PC-9 (cell line): Measurements from ENCODE around the gene AP1G1.
"Not testable (repeated sequence)": the region's sequence is repeated elsewhere in the genome, so short reads cannot be mapped to it uniquely, and the experiment has no call there.

Source experiments
- CTCF ChIP-seq: fragments of 200-600 bp; sonication (generic); conservative IDR thresholded peaks from 2 replicates; pipeline ENCODE4 v1.6.1; 2017; ENCODE audit warnings: mixed run types, antibody characterized with exemption, mild to moderate bottlenecking, moderate library complexity
- EZH2 ChIP-seq: fragments of 200-600 bp; sonication (generic); IDR thresholded peaks from 2 replicates; pipeline ENCODE4 v1.8.0; 2017; ENCODE audit warnings: antibody characterized with exemption, low read depth

GRCh38 chr16:71684280-71684679 is 124.4 kb downstream of the AP1G1 start:
- not testable (repeated sequence) for TF ChIP-seq CTCF, EZH2
